GM18502 (cell line): Measurements from ENCODE around the gene VSTM2L.

Source experiments
- ATAC-seq: cut with Tn5 transposase; IDR thresholded peaks from one replicate; pipeline ENCODE4 v1.9.1; 2021; ENCODE audit warnings: mild to moderate bottlenecking; ENCODE audit not compliant: unreplicated experiment, poor library complexity

The VSTM2L gene

GRCh38 chr20:37980876-37981275 lies 77.9 kb downstream of the VSTM2L start:
- no peak for ATAC-seq

GRCh38 chr20:37981568-37981967 lies 78.6 kb downstream of the VSTM2L start:
- no peak for ATAC-seq

GRCh38 chr20:37983286-37983685 lies 80.4 kb downstream of the VSTM2L start:
- no peak for ATAC-seq

- ATAC-seq: no peak
Observed at GRCh38 chr20:37984018-37984785, 81.3 kb downstream of the VSTM2L start.

- ATAC-seq: no peak
Observed at GRCh38 chr20:37986044-37986858, 83.3 kb downstream of the VSTM2L start.

- ATAC-seq: no peak
Observed at GRCh38 chr20:37986873-37987601, 84.1 kb downstream of the VSTM2L start.

GRCh38 chr20:37987602-37988290 lies 84.8 kb downstream of the VSTM2L start:
- no peak for ATAC-seq

- no peak for ATAC-seq
Observed at GRCh38 chr20:37988306-37988954, 85.5 kb downstream of the VSTM2L start.

- no peak for ATAC-seq
Observed at GRCh38 chr20:37989601-37990295, 86.8 kb downstream of the VSTM2L start.

GRCh38 chr20:37990571-37991151 lies 87.7 kb downstream of the VSTM2L start:
- ATAC-seq: peak; percentile 88

- no peak for ATAC-seq
Observed at GRCh38 chr20:37991157-37991866, 88.4 kb downstream of the VSTM2L start.

- ATAC-seq: no peak
Observed at GRCh38 chr20:37991908-37992307, 89.0 kb downstream of the VSTM2L start.

- no peak for ATAC-seq
Observed at GRCh38 chr20:37992802-37993409, 90.0 kb downstream of the VSTM2L start.

GRCh38 chr20:37994512-37994911 lies 91.6 kb downstream of the VSTM2L start:
- no peak for ATAC-seq
